ENCODE data around the gene PPL.
"Not testable (repeated sequence)": the region's sequence is repeated elsewhere in the genome, so short reads cannot be mapped to it uniquely, and the experiment has no call there.

PPL gene

DNA sequence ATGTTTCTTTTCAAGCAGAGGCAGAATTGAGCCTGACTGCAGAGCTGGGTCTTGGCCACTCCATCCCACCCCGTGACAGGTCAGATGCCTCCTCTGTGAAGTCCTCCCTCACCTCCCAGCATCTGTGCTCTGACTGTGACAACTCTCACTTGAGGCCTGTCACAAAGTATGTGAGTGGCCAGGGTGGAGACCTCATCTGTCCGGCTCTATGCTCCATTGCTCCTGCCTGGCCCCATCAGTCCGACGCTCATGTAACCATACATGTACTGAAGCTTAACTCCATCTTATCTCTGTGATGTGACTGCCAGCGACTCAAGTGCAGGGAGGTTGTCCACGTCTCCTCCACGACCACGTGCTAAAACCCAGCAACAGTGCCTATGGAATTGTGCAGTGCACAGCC lies 3.5 kb downstream of the PPL start:
- DNase-seq (ENCODE audit: low read depth) = no peak

DNA sequence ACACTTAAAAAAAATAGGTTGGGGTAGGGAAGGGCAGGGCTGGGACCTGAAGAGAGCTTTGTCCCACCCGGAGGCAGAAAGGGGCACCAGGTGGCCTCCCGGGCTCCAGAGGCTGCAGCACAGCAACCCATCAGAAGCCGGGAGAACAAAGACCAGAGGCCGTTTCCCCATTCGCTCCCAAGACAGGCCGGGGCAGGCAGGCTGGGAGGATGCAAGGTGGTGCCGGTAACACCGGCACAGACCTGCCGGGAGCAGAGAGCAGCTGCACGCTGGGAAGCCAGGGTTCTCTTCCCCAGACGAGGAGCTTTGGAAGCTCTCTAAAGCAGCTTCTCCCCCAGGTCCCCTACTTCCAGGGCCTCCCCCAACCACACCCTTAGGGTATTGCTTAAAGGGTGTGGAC lies 5.6 kb downstream of the PPL start:
- no peak for DNase-seq (ENCODE audit: low read depth)

DNA sequence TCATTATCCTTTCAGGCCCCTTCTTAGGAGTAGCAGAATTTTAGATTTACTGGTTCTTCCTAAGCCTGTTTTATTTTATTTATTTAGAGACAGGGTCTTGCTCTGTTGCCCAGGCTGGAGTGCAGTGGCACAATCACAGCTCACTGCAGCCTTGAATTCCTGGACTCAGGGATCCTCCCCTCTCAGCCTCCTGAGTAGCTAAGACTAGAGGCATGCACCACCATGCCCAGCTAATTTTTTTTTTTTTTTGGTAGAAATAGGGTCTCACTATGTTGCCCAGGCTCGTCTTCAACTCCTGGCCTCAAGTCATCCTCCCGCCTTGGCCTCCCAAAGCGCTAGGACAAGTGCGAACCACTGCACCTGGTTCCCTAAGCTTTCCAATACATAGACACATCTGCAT lies 7.3 kb downstream of the PPL start:
- DNase-seq (ENCODE audit: low read depth) = not testable (repeated sequence)

DNA sequence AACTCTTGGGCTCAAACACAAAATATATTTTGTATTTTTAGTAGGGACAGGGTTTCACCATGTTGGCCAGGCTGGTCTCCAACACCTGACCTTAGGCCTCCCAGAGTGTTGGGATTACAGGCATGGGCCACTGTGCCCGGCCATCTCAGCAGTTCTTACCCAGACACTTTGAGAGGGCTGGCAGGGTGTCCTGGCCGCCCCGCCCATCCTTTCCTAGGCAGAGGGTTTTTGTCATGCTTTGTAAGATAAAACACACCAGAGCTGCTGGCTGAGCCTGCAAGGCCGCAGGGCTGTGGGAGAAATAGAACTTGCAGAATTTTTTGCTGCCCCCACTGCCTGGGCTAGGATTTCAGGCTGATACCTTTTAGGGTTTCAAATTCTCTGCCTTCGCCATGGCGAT lies 8.7 kb downstream of the PPL start:
- no peak for DNase-seq (ENCODE audit: low read depth)

DNA sequence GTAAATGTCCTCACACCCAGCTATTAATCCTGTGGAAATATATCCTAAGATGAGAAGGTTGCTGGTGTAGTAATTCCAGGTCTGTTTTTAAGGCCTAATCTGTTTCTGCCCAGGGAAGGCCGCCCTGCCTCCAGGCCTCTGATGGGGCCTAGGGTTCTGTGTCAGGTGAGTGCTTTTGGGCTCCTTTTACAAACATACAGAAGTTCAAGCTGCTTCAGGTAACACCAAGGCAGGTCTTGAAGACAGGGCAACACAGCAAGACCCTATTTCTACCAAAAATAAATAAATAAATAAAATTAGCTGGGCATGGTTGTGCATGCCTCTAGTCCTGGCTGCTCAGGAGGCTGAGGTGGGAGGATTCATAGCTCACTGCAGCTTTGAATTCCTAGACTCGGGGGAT lies 9.3 kb downstream of the PPL start:
- DNase-seq (ENCODE audit: low read depth) = no peak

DNA sequence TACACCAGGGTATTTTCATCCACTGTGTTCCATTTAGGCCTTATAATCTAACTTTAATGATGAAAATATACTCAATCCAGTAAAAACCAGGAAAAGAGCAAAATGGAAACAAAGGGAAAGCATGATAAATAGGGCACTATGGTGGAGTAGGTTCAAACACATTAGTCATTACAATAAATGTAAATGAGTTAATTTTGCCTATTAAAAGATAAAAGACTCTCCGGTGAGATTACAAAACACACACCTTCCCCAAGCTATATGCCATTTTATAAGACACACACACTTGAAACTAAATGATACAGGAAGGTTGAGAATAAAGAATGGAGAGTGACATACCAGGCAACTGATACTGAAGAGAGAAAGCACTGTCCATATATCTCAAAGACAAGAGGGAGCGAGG lies 10.0 kb downstream of the PPL start:
- no peak for DNase-seq (ENCODE audit: low read depth)

DNA sequence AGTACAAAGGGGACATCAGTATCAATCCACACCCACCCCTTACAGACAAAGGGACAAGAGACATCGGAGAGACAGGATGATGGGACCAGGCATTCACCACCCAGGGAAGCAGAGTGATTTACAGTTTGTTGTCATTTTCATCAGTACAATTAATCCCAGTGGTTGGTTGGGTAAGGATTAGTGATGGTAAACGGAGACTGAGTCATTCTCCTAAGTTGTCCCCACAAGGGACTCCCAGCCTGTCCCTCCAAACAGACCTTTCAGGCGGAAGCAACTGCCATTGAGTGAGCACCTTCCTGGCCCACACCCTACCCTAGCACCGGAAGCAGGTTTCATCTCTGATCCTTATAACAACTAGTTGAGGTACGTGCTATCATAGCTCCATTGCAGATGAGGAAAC lies 11.2 kb downstream of the PPL start:
- DNase-seq (ENCODE audit: low read depth) = no peak

DNA sequence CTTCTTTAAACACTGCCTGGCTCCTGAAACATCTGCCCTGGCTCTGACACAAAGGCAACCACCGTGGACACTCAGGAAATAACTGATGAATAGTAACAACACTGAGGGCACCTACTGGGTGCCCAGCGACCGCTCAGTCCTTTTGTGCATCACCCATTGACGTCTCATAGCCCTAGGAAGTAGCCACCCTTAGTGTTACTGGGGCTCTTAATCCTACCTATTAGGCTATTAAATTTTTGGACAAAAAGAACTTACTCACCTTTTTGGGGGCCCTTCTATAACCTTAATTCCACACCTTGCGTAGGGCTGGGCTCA lies 11.7 kb downstream of the PPL start:
- DNase-seq (ENCODE audit: low read depth) = no peak

DNA sequence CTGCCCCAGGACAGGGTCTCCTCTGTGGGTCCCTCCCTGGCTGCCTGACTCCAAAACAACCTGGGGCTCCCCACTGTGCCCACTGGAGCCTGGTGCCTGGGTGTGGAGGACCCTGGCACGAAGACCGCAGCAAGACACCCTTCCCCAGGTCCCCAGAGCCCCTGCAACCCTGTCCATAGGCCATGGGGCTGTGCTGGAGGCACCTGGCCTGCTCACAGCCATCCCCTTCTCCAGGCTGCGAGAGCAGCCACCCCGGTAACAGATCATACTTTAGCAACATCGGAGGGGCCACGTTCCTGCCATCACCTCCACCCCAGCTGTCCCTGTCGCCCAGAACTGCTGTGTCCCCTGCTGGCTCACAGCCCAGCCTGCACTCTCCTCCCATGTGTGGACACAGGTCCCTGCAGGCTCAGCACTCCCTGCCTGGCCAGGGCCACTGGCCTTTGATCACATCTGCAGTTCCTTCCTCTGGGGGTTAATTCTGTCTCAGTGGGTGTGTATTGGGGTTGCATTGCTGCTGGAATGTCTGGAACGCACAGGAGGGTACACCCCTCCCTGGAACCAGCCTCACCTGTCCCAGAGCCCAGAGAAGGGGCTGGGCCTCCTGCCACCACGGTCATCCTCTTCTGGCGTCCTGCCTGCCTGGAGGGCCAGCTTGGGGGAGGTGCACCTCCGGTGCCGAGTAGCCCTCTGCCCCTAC lies 12.2 kb downstream of the PPL start:
- no peak for DNase-seq (ENCODE audit: low read depth)

DNA sequence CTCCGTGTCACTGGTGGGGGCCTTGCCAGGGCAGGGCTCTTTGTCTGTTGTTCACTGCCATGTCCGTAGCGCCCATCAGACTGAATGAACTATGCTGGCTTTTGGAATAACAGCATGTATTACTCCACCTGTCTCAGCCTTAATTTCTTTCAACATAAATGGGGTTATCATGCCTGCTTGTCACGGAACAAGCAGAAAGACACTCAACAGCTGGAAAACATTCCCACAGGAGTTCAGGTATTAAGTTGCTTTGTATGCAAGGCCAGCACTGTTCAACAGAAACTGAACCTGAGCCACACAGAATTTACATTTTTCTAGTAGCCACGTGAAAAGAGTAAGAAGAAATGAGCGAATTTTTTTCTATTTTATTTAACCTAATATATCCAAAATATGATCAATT lies 13.1 kb downstream of the PPL start:
- no peak for DNase-seq (ENCODE audit: low read depth)

DNA sequence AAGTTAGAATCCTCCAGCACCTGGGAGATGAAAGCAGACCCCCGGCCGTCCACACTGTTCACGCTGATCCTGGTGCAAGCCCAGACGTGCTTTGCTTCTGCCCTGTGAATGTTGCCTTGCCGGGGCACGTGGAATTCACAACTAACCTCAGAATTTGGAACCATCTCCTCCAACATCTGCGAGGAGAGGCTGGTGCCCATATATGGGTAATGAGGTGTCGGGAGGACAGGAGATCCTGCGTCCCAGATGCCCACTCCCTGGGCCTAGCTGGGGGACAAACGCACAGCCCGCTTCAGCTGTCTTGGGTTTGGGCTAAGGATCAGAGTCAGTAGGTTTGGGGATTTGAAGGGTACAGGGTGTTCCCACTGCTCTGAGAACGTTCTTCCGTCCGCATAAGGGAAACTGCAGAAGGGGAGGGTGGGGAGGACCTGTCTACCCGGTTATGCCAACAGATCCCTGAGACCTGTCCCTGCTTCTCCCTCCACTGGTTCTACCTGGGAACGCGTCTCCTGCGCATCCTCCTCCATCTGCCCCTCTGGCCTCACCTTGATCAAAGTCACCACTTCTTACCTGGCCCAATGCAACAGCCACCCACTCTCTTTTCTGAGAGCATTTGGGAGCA lies 14.1 kb downstream of the PPL start:
- no peak for DNase-seq (ENCODE audit: low read depth)

DNA sequence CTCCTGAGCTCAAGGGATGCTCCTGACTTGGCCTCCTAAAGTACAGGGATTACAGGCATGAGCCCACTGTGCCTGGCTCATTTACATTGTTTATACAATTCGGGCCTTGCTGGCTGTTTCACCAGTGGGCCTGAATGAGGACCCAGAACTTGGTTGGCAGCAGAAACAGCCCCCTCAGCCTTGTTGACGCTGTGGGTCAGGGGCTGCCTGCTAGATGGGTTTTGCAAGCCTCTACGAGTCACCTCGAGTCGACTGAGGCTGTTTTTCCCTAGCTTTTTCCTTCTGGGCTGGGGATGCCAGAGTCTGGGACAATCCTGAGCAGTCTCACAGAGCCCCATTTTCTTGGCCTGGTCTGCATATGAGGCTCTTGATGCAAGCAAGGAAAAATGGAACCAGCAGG lies 16.1 kb downstream of the PPL start:
- no peak for DNase-seq (ENCODE audit: low read depth)

DNA sequence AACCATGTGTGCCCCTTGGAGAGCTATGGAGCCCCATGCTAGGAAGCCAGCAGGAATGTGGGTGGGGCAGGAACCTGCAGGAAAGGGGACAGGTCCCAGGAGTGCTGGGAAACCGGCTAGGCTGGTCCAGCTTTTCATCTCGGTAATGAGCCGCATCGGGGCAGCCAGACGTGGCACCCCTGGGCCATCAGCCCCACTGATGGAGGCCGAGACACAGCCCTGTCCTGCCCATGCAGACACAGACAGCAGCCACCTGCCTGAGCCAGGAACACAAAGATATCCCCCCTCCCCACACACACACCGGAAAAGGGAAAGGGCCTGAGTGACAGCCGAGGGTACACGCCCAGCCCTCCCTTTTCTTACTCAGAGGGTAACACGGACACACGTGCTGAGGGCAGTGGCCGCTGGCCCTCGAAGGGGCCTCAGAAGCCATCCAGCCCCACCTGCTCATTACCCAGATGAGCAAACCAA lies 18.1 kb downstream of the PPL start:
- DNase-seq (ENCODE audit: low read depth) = no peak

DNA sequence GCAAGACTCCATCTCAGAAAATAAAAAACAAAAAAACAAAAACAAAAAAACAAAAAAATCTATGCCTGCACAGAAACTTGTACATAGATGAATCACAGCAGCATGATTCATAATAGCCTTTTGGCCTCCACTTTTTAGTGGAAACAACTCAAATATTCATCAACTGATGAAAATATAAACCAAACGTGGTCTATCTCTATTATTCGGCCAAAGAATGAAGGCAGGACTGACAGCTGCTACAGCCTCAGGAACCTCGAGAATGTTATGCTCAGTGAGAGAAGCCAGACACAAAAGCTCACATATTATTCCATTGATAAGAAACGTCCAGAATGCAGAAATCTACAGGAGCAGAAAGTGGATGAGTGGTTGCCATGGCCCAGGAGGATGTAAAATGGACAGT lies 19.8 kb downstream of the PPL start:
- no peak for DNase-seq (ENCODE audit: low read depth)

DNA sequence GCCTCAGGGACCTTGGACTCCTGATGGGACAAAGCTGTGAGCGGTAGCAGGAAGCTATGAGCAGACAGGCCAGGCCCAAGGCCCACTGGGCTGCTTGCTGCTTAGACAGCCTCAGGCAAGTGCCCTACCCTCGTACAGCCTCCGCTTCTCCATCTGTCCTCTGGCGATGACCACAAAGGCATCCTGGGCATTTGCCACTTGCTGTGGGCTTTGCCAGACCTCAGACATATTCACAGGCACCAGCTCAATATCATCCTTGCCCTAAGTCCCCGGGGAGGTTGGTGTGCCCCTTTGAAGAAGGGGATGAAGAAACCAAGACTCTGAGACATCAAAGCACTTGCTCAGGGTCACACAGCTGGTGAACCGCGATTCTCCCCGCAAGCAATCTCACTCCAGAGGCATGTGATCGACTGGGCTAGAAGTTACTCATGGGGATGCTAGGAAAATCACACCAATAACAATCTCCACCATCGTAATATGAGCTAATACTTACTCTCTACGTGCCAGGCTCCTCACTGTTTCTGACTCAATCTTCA lies 21.7 kb downstream of the PPL start:
- DNase-seq (ENCODE audit: low read depth) = no peak

DNA sequence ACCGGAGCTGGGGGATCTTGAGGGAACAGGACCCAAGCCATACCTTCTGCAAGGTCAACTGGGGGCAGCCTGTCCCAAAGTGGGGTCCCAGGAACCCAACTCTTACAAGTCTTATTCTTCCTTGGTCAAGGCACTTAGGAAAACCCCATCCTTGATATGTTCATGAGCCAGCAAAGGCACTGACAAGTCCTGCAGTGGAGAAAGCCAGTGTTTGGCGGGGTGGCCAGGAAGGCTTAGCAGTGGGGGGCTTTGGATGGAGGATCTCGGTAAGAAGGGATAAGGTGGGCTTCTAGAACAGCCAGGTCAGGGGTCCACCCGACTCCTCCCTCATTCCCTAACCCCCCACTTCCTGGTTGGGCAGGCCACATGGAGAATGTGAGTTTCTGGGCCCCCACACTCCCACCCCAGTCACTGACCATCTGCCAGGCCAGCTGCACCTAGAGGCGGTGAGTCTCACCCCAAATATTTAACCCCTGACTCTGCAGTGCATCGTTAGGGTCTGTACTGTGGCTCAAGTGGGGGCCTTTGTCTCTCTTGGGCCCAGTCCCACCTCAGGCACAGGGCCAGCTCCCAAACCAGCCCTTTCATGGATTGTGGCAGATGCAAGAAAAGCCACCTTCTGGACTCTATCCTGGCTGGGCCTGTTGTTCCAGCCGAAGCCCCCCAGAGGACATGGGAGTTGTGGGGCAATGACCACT lies 22.3 kb downstream of the PPL start:
- DNase-seq (ENCODE audit: low read depth) = no peak

DNA sequence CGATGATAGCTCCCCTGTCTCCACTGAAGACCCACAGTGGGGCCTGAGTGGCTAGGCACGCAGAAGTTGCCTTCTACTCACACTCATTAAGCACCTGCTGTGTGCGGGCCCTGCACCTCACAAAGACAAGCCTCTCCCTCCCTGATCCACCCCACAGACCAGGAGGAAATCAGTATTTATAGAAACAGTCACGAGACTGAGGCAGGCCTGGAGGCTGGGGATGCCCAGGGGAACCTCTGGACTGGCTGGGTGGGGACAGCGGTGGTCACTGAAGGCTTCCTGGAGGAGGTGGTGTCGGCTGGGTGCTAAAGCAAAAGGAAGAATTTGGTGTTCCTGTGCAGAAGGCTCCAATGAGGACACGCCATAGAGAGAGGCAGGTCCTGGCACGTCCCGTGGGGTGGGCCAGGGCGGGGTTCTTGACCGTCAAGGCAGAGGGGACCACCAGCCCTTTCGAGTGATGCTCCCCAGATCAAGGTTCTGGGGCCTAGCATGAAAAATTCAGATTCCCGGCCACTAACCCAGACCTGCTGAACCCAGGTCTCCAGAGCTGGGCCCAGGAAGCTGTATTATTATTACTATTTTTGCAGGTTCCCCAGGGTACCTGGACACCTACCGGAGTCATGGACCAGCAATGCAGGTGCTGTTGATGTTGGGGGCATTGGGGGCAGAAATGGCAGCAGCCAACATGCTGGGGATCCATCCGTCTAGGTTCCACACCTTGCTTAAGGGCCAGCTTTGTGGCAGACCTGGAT lies 23.0 kb downstream of the PPL start:
- no peak for DNase-seq (ENCODE audit: low read depth)

DNA sequence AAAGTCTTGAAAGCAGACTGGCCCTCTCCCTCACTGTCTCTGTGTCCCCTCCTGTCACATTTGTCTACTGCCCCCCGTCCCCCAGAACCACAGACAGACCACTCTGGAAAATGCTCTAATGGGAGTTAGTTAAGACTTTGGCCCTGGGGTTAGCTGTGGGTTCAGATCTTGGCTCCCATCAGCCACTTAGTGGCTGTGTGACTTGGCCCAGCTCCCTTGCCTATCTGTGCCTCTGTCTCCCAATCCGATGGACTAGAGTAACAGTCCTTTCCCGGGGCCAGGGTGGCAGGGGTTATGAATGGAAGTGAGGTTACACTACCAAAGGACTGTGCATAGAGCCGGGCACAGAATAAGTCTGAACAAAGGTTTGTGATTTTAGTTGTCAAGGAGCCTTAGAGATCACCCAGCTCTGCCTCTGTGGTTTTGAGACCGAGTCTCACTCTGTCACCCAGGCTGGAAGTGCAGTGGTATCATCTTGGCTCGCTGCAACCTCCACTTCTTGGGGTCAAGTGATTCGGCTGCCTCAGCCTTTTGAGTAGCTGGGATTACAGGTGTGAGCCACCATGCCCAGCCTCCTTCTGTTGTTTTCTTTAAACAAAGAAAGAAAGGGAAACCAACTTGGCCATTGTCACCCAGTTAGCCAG lies 23.7 kb downstream of the PPL start:
- no peak for DNase-seq (ENCODE audit: low read depth)

DNA sequence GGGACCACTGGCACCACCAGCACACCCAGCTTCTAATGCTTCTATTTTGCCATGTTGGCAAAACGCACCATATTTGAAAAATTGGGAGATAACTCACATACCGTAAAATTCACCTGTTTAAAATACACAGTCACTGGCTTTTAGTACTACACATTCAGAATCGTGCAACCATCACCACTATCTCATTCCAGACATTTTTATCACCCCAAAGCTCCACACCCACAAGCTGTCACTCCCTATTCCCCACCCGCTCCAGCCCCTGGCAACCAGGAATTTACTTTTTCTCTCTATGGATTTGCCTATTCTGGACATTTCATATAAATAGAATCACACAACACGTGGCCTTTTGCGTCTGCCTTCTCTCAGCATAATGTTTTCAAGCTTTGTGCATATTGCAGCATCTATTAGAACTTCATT lies 25.0 kb downstream of the PPL start:
- DNase-seq (ENCODE audit: low read depth) = no peak

DNA sequence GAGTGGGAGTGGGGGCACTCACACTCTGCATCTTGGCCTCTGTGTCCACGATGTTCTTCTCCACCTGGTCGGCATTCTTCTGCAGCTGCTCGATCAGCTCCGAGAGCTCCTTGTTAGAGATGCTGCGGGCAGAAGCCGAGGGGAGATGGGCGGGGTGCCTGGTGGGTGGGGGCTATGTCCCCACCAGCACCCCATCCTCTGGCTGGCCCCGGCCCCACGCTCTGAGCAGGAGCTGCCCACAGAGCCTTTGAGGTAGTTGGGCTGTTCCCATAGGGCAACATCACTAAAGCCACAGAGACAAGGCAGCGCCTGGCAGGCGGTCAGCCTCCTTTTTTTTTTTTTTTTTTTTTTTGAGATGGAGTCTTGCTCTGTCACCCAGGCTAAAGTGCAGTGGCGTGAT lies 26.1 kb downstream of the PPL start:
- no peak for DNase-seq (ENCODE audit: low read depth)

DNA sequence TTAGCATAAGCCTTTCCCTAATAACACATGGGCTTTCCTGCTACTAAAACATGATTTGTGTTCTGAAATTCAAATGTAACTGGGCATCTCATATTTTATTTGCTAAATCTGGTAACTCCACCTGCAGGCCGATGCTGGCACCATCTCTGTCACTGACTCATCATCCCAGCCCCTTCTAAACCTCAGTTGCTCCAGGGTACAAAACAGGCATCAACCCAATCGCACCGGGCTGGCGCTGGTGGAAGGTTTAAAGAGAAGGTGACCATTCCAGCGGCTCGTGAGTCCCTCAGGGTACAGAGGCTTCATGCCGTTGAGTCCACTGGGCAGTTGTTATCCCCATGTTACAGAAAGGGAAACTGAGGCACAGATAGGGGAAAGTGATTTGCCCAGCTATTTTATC lies 27.1 kb downstream of the PPL start:
- DNase-seq (ENCODE audit: low read depth) = no peak

DNA sequence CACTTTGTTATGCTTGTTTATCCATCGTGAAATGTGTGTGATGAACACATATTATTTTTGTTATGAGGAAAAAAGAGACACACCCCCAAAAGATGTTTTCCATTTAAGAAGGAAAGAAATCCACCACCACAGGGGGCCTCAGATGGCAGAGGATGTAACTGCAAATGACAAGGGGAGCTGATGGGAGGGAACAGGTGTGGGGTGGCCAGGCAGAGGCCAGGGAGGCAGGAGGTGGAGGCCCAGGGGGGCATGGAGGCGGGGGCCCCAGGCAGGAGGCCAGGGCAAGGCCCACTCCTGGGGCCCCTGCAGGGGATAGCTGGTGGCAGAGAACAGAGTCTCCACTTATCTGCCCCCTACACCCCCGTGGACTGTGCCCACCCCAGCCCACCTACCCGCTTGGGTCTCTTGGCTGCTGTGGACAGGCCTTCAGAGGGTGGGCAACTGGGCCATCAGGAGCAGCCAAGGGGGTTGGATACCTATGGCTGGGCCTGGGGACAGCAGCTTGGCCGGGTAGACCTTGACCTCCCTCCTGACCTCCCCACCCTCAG lies 28.0 kb downstream of the PPL start:
- no peak for DNase-seq (ENCODE audit: low read depth)

Measured in activated T-cell treated with anti-CD3 and anti-CD28 coated beads for 24 hours (primary cell).